ENCODE results near the gene ITPR2.

The ITPR2 gene

GRCh38 chr12:26514364-26514763 is 318.6 kb downstream of the ITPR2 start:
- no peak for DNase-seq (ENCODE audit: low read depth)

GRCh38 chr12:26513363-26514043 is 319.5 kb downstream of the ITPR2 start:
- DNase-seq (ENCODE audit: low read depth), result no peak

GRCh38 chr12:26512213-26512612 is 320.8 kb downstream of the ITPR2 start:
- no peak for DNase-seq (ENCODE audit: low read depth)

GRCh38 chr12:26510354-26510674 is 322.7 kb downstream of the ITPR2 start:
- no peak for DNase-seq (ENCODE audit: low read depth)

- no peak for DNase-seq (ENCODE audit: low read depth)
Observed at GRCh38 chr12:26507613-26508012, 325.4 kb downstream of the ITPR2 start.

- DNase-seq (ENCODE audit: low read depth), result no peak
Observed at GRCh38 chr12:26499979-26500640, 332.9 kb downstream of the ITPR2 start.

- no peak for DNase-seq (ENCODE audit: low read depth)
Observed at GRCh38 chr12:26496170-26496569, 336.8 kb downstream of the ITPR2 start.

GRCh38 chr12:26493656-26494055 is 339.3 kb downstream of the ITPR2 start:
- DNase-seq (ENCODE audit: low read depth), result no peak

GRCh38 chr12:26492406-26492805 is 340.6 kb downstream of the ITPR2 start:
- no peak for DNase-seq (ENCODE audit: low read depth)

- DNase-seq (ENCODE audit: low read depth), result no peak
Observed at GRCh38 chr12:26489908-26490307, 343.1 kb downstream of the ITPR2 start.

GRCh38 chr12:26488351-26488750 is 344.6 kb downstream of the ITPR2 start:
- no peak for DNase-seq (ENCODE audit: low read depth)

GRCh38 chr12:26473291-26473690 is 359.7 kb downstream of the ITPR2 start:
- no peak for DNase-seq (ENCODE audit: low read depth)

- no peak for DNase-seq (ENCODE audit: low read depth)
Observed at GRCh38 chr12:26471560-26471959, 361.4 kb downstream of the ITPR2 start.

GRCh38 chr12:26469421-26470180 is 363.4 kb downstream of the ITPR2 start:
- DNase-seq (ENCODE audit: low read depth), result no peak

- no peak for DNase-seq (ENCODE audit: low read depth)
Observed at GRCh38 chr12:26467351-26467750, 365.6 kb downstream of the ITPR2 start.

GRCh38 chr12:26466726-26467125 is 366.3 kb downstream of the ITPR2 start:
- no peak for DNase-seq (ENCODE audit: low read depth)

GRCh38 chr12:26465419-26466097 is 367.4 kb downstream of the ITPR2 start:
- no peak for DNase-seq (ENCODE audit: low read depth)

- no peak for DNase-seq (ENCODE audit: low read depth)
Observed at GRCh38 chr12:26461776-26462175, 371.2 kb downstream of the ITPR2 start.

GRCh38 chr12:26460361-26460760 is 372.6 kb downstream of the ITPR2 start:
- DNase-seq (ENCODE audit: low read depth), result no peak

GRCh38 chr12:26455936-26456574 is 376.9 kb downstream of the ITPR2 start:
- no peak for DNase-seq (ENCODE audit: low read depth)

- DNase-seq (ENCODE audit: low read depth), result no peak
Observed at GRCh38 chr12:26453246-26453645, 379.7 kb downstream of the ITPR2 start.

GRCh38 chr12:26452511-26452910 is 380.5 kb downstream of the ITPR2 start:
- no peak for DNase-seq (ENCODE audit: low read depth)
